Subcutaneous adipose tissue (tissue), 4 donors: Measurements from ENCODE around the gene ENKUR. TPM values are rescaled to one million over a fixed set of nuclear protein-coding genes. Genes with fewer than 3 reads are reported as not detected.

Experiments used
- total RNA-seq, 4 donors: library from RNA; depleted of rRNA; stranded (reverse); fragments of >200 nt; gene quantifications; one replicate each; pipeline ENCODE4 v1.1.0, GENCODE V29; 2016
- TF ChIP-seq, protein P1 (sequence below): fragments of 450-650 bp; IDR thresholded peaks from one replicate; pipeline ENCODE4 v1.5.1; 2016; ENCODE audit warnings: low read depth, mild to moderate bottlenecking, control low read depth, antibody characterized with exemption, moderate library complexity

ENKUR gene
- total RNA-seq, 4 donors from 2014 or later: 0.17 TPM; not detected in 3

DNA sequence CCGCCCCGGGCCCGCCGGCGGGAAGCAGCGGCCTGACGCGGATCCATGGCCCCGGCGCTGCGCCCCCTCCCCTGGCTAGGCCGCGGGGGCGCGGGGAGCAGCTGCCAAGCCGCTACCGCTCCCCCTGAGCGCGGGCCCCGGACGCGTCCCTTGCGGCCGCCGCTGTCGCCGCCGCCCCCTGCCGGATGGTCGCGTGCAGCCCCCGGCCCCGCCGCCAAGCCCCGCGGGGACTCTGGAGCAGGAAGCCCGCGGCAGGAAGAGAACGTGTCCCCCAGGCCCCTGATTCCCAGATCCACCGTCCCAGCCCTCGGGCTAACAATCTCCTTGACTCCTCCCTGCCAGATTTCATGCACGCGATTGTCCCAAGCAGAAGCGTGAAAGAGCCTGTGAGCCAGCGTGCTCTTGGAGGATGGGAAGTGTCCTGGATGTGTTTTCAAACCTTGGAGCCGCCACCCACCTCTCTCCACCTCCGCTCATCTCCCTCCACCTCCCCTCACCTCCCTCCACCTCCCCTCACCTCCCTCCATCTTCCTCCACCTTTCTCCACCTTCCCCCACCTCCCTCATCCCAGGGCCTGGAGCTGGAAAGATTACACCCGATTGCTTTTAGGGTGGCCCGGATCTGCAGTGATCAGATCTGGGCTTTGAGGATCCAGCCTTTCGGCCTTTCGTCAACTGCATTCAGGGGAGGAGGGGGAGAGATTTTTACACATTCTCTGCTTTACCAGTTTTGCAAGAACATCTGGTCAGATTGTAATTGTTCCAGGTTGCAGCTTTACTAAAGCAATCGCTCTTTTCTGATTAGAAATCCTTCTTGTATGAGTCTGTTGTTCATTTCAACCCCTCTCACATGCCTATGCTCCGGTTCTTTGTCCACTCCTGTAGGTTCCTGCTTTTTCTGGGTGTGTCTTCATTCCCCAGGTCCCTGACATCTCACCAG, 63.0 kb downstream of the ENKUR start:
- TF ChIP-seq, protein P1, sequence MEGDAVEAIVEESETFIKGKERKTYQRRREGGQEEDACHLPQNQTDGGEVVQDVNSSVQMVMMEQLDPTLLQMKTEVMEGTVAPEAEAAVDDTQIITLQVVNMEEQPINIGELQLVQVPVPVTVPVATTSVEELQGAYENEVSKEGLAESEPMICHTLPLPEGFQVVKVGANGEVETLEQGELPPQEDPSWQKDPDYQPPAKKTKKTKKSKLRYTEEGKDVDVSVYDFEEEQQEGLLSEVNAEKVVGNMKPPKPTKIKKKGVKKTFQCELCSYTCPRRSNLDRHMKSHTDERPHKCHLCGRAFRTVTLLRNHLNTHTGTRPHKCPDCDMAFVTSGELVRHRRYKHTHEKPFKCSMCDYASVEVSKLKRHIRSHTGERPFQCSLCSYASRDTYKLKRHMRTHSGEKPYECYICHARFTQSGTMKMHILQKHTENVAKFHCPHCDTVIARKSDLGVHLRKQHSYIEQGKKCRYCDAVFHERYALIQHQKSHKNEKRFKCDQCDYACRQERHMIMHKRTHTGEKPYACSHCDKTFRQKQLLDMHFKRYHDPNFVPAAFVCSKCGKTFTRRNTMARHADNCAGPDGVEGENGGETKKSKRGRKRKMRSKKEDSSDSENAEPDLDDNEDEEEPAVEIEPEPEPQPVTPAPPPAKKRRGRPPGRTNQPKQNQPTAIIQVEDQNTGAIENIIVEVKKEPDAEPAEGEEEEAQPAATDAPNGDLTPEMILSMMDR: no peak

DNA sequence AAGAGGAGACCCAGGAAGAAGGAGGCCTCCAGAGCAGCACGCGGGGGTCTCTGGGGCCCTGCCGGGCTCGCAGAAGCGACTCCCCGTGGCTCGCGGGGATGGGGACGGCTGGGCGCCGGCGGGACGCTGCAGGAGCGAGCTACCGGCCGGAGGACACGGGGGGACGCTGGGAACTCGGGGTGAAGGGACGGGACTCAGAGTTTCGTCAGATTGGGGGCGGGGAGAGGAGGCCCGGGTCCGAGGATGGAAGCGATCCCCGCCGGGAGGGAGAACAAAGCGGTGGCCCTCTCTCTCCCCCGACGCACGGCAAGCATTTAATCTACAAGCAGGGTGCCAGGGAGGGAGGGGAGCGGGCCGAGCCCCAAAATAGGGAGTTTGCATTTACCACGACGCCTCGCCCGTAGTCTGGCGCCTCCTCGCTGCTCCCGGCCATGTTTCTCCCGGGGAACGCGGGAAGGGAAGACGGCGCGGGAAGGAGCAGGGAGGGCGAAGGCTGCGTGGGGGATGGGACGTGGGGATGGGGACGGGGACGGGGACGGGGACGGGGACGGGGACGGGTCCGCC, 63.7 kb downstream of the ENKUR start, which contains the start of gene PRTFDC1:
TSS of gene PRTFDC1 (minus strand) at position 464 of the 564 bp plus-strand sequence. CDS start at position 433, 31 bp downstream.
- TF ChIP-seq, protein P1: no peak

DNA sequence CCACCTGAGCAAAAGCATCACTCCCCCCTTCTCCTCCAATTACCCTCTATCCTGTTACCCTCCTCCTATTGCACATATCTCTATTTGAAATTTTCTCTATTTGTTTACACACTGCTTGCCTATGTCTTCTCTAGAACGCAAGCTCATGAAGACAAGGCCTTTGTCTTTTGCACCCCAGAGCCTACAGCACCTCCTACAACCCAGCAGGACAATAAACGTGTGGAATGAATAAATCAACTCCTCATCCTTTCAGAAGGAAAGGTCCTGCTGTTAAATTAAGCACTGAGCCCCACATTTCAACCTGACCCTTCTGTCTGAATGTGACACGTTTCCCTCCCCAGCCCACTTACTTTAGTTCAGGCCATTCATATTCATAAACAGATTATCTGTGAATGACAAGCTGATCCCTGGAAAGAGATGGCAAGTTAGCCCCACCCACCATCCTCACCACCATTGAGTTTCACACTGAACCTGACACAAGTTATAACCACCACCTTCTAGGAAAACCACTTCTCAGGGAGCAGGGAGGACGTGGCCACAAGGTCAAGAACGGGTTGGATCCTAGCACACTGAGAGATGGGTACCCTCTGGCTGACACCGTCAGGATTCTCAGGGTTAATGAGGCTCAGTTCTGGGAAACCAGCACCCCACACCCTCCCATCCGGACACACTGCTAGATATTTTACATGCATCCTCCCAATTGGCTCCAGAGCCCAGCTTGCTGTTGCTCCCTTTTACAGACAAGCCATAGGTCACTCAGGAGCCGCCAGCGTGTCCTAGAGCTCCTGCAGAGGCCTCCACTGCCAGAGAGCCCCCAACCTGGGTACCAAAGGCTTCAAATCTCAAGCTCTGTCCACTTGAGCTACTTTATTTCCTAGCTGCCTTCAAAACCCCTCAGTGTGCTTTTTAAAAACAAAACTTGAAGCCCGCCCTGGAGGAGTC, 64.5 kb downstream of the ENKUR start:
- TF ChIP-seq, protein P1: no peak

DNA sequence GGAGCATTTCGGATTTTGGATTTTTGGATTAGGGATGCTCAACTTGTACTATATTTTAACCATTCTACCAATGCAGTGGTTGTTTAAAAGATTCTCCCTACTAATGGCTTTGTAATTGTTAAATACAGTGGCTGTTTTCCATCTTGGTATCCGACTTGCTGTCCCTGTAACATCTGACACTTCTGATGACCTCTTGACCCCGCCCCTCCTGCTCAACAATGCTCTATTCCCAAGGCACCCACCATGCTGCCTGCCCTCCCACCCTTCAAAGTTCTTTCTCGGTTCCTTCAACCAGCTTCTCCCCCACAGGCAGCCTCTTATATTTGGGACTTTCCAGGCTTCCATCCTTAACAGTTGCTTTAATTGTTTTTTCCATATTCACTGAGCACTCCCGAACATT, 65.5 kb downstream of the ENKUR start:
- TF ChIP-seq, protein P1: no peak

DNA sequence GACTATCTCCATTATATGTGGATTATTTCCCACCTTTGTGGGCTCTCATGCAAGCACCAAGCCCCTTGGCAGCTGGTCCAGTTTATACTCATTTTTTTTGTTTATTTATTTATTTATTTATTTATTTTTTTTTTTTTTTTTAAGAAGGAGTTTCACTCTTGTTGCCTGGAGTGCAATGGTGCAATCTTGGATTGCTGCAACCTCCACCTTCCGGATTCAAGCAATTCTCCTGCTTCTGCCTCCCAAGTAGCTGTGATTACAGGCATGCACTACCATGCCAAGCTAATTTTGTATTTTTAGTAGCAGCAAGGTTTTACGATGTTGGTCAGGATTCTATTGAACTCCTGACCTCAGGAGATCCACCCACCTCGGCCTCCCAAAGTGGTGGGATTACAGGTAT, 66.3 kb downstream of the ENKUR start:
- TF ChIP-seq, protein P1: no peak

DNA sequence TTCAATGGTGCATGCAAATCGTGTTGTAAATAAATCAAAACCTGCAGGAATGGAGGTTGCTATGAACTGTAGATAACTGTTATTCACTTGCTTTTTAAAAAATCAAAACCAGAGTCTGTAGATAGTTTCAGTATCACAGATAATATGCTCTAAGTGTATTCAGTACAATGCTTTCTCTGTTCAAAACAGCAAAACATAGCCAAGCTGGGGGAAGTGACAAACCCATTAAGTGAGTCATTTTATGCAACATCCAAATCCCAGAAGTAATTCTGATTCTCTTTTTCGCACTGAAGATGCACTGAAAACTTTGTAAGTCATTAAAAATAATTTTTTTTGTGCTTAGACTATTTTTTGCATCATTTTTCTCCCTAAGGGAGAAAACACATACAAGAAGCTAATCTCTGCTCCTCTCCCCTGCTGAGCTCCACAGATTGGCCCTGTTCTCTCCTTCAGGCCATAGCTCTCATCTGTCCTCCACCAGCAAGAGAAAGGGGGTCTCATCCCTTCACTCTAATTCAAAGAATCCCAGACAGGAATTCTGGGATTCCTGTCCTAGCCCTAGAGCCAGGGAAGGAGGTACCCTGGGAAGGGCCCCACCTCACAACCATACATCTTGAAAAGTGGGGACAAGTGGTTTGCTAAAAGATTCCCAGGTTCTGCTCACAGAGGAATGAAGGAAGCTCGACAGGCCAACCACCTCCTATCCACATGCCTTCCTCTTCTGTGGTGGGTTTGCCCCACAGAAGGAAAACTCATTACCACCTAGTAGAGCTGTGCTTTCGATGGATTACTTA, 68.5 kb downstream of the ENKUR start:
- TF ChIP-seq, protein P1: no peak
